T-helper 2 cell treated with Interferon-gamma antibody and Interleukin-4, amounts not matched to agents 100 ng/mL and 5 ng/mL, for 36 hours (primary cell): ENCODE measurements around the gene ZDHHC20. TPM values are rescaled to one million over a fixed set of nuclear protein-coding genes. Genes with fewer than 3 reads are reported as not detected.

Source experiments
- intact Hi-C: fragments of 100-400 bp; cut with micrococcal nuclease; formaldehyde crosslinking; loops from one replicate; pipeline ENCODE4 v1.15.1; 2023
- total RNA-seq: library from RNA; stranded (reverse); gene quantifications from 2 replicates; pipeline ENCODE4 v1.2.3, GENCODE V29; 2022

The ZDHHC20 gene
- total RNA-seq, 1 donor from 2014 or later: 86.1 TPM

DNA sequence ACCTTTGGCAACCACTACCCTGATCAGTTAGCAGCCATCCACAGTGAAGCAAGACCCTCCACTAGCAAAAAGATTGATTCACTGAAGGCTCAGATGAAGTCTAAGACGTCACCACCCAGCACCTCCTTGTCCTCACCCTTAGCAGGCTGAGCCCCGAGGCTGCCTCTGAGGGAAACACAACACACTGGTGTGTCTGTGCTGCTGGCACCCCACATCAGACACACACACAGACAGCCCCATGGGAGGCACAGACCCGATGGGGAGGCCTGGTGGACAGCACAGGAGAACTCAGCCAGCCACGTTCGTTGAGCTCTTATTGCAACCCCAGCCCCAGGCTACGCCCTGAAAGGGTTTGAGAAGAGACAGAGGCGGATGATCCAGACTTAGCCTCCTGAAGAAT is 94.7 kb downstream of the ZDHHC20 start:
- intact Hi-C loops: no loop called here

DNA sequence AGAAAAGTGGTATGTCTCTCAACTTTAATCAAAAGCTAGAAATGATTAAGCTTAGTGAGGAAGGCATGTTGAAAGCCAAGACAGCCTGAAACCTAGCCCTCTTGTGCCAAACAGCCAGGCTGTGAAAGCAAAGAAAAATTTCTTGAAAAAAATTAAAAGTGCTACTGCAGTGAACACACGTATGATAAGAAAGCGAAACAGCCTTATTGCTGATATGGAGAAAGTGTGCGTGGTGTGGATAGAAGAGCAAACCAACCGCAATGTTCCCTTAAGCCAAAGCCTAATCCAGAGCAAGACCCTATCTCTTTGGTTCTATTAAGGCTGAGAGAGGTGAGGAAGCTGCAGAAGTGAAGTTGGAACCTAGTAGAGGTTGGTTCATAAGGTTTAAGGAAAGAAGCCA is 96.4 kb downstream of the ZDHHC20 start:
- intact Hi-C loops: no loop called here

DNA sequence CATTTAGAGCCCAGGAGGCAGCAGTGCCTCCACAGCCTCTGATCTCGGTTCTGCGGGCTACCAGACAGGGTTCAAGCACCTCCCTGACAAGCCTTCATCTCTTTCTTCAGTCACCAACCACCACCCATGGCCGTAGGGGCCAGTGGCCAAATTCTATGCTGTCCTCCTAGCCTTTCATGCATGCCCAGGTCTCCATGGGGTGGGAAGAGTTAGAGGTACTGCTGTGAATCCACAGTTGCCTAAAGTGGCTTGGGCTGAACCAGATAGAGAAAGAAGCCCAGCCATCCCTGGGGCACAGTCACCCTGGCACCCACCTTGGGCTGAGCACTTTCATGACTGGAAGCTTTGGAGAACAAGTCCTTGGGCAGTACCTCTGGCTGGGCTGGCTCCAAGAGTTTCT is 97.4 kb downstream of the ZDHHC20 start:
- intact Hi-C loops: no loop called here

DNA sequence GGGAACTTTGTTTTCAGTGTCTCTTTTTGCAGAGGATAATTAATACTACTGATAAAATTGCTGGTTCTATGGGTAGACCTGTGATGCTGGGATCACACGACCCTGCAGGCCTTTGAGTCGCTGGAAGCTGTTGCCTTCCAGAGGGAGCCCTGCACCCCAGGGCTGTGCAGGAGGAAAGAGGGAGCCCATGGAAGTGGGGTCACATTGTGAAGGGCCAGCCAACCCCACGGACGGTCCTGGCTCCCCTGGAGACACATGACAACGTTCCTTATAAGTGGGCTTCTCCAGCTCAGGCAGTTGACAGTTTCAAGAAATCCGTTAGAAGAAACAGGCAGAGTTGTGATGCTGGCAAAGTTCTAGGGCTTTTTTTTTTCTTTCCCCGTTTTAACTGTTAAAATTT is 98.0 kb downstream of the ZDHHC20 start:
- intact Hi-C loops: no loop called here

DNA sequence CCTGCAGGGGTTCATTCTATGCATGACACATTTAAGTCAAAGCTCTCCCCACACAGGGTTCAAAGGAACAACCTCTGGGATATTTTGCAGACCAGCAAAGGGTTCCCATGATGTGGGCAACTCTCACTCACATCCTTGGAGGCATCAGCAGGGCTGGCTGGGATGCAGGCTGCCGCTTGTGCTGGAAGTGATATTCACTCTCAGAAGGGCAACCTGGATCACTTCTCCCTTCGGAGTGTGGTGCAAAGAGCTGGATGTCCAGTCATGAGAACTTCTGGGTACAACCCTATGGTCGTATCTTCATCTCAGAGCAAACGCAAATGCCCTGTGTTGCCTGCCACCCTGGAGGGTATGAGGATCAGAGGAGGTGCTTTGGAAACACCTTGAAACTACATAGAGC is 98.6 kb downstream of the ZDHHC20 start:
- intact Hi-C loops: no loop called here

DNA sequence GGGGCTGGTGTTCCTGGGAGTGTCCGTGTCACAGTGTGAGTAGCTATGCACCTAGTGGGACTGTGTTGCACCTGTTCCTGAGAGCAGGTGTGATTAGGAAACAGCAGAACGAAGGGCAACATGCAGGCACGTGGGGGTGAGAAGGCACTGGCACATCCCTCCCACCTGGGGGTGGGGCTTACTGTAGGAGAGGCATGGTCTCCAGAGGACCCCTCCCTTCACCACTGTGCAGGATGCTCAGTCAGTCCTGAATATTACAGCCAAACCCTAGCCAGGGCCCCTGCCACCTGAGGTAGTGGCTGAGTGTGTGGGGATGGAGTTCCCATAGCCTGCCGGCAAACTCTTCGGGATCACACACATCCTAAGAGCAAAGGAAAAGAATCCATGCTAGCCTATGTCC is 99.2 kb downstream of the ZDHHC20 start:
- intact Hi-C loops: no loop called here

DNA sequence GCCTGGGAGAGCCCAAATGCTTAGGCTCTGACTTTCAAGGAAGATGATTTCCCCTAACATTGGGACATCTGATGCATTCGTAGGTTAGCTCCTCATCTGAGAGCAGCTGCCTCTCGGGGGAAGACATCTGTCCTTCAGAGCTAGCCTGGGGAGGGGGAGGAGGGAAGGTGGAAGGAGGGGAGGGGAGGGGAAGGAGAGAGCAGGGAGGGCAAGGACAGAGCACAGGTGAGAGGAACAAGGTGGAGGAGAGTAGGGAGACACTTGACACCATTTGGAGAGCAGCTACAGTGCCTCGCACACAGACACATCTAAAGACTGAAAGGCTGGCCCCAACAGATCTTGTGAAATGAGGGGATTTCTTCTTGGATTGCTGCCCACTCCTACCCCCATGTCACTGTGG is 103.8 kb downstream of the ZDHHC20 start:
- intact Hi-C loops: no loop called here

DNA sequence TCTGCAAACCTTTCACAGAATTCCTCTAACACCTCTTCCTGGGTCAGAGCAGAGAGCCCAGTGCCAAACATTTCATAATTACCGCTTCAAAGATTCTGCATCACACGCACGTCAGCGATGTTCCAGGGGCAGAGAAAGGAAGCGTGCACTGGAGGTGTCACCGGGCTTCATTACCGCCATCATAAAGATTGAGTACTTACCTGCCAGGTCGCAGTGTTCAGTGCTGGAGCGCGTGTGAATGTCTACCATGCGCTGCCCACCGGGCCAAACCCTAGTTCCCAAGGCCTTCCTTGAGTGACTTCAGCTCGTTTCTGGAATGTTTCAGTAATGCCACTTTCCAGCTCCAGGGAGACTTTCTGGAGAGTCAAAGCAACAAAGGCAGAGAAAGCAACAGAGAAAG is 104.4 kb downstream of the ZDHHC20 start:
- intact Hi-C loops: no loop called here

DNA sequence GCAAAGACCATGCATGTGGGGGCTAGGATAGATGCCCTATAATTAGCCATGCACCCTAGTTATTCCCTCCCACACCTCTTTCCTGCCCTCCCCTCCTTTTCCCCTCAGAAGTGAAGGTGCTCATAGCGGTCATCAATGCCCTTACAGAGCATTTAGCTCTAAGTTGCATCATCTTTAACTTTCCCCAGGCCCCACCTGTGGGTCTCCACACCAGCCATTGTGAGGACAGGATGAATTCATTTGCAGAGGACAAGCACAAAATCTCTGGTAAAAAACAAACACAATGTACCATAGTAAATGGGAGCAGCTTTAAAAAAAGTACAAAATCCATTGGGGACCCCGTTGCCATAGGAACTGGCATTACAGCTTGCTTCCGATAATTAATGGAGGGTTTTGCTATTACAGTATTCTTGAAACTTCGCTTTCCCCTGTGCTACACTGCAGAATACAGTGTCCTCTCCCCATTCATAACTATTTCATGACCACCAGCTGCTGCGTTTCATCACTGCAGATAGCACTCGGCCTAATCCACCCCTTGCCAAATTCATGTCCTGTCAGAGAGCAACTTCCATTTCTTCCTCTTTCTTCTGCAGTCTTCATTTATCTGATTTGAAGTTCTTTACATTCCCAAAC is 110.5 kb downstream of the ZDHHC20 start:
- intact Hi-C loops: no loop called here

DNA sequence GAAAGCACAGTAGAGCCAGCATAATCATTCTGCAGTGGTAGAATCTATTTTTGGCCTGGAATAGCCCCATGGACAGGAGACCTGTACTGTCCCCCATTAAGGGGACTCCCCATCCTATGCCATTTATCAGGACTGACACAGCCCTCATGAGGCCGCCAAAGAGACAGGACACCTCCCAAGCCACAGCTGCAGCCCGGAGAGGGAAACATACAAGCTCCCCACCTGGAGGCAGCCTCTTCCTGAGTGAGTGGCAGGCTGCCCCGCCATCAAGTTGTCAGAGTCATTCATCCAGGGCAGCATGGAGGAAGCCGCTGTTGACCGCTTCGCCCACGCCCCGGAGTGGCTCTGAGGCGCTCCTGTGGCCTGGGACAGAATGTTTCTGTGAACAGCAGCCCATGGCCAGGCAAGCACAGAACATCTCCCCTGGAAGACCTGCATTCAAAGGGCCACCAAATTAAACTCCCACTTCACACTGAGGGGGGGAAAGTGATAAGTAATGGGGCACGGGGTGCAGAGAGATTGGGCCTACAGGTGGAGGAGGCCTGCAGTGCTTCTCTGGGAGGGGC is 111.3 kb downstream of the ZDHHC20 start:
- intact Hi-C loops: no loop called here

DNA sequence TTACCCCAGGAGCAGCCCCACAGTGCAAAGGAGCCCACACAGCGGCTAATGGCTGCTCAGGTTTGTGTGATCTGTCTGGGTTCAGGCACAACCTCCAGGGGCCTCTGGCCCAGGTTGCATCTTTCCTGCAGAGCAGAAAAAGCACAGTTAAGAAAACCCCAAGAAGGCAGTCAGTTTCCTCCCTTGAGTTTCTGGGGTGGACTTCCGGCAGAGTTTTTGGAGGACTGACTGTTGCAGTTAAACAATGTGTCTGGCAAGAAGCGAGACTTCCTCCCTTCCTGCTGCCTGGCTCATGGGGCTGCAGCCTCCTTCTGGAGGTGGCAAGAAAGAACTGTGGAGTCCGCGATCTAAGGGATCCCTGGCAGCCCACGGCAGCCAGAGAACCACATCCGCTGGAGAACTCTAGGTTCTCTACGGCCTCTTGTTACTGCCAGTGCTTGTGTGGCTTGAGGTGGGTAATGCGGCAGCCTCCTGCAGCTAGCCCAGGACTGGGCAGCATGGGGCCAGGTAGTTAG is 114.4 kb downstream of the ZDHHC20 start:
- intact Hi-C loops: no loop called here

DNA sequence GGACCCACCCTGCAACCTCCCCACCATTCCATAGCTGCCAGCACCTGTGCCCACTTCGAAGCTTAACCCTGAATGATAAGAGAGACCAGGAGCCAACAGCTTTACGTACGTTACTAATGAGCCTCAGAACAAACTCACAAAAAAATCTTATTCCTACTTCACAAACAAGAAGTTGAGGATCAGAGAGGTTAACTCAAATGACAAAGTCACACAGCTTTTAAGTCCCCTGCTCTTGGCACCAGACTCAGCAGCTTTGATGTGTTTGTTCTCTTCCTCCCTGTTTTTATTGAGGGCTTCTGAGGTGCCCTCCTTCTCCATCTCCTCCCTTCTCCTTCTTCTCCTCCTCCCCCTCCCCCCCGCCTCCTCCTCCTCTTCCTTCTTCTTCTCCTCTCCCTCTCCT is 115.4 kb downstream of the ZDHHC20 start:
- intact Hi-C loops: no loop called here

DNA sequence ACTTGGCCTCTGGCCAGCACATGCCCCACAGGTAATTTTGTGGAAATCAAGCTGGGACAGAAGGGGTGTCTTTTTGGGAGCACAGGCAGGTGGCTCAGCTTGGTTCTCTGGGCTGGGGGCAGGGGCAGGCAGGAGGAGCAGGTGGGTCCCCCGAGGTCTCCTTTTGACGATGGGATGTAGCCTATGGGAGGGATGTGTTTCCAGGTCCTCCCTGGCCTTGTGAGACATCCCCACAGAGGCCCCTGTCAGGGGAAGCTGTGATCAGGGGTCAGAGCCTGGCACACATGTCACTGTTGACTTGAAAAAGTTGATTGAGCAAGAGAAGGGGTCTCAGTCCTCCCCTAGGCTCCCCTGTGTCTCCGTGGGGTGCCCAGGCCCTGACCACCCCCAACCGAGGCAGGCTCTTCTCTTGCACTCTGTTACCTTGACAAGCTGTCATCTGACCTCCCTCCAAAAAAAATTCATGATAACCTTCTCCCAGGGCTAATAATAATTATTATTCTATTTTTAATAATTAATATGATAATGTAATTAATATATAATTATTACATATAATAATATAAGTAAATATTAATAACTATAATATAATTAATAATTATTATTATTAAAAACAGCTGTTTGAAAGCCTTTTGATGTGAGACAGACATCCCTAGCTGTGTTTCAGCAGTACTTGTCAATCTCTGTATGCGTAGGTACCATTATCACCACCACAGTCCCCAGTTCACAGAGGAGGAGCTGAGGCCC is 116.2 kb downstream of the ZDHHC20 start:
- intact Hi-C loops: no loop called here

DNA sequence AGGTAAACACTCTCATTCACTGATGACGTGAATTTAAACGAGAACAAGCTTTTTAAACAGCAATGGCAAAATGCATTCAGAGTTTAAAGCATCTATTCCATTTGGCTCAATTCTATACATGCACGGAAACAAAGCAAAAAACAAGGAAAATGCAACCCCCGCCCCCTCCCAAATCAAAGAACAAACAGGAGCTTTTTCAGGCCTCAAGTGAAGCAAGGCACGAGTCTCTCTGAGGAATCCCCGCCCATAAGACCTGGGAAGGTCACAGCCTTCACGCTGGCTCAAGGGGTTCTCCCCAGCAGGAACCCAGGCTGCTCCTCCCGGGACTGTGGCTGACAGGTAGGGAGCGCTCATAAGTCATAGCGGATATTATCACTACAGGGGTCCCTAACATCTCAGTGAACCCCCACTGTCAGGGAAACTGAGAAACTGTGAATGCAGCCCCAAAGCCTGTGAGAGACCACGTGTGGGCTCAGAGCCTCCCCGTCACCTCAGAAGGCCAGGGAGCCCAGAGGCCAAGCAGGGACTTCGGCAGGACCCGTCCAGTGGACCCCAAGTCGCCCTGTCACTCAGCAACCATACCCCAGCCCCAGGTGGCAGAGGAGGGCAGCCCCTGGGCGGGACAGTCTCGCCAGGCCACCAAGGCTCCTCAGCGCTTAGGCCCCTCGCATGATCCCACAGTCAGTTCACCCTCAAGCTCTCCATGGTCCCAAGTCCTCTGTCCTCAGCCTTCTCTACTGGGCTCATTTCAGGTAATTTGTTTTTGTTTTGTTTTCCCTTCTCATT is 117.3 kb downstream of the ZDHHC20 start:
- intact Hi-C loops: no loop called here

DNA sequence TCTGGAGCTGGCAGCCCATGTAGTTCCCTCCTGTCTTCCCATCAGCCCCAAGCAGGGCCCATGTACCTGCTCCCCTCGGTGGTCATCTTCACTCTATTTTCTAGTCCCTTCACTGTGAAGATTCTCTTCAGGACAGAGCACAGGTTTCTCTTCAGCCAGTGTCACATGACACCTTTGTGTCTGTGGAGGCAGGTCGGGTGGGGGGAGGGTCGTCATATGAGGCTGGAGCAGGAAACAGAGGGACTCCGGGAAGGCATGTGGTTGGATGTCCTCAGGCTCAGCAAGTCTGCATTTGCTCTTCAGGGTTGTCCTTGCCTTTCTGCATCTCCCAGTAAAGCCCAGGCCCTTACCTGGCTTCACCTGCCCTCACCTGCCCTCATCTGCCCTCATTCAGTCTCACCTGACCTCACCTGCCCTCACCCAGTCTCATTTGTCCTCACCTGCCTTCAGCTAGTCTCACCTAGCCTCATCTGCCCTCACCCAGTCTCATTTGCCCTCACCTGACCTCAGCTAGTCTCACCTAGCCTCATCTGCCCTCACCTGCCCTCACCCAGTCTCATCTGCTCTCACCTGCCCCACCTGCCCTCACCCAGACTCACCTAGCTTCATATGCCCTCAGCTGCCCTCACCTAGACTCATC is 120.3 kb downstream of the ZDHHC20 start:
- intact Hi-C loops: no loop called here

DNA sequence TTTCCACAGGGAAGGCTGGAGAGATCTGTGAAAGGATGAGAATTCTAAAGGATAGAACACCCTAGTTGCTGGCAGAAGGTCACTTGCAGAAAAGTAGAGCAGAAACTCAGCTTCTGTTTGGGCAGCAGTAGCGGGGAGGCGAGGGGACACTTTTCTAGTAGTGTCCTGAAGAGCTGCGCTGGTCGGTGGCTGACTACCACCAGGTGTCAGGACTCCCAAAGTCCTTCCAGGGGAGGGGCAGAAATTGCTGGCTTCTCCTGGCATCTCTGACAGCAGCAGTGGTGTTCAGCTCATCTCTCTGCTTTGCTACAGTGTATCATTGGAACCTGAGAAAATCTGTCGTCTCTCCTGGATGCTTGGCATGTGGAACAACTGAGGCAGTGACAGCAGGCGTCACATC is 120.9 kb downstream of the ZDHHC20 start:
- intact Hi-C loops: no loop called here

DNA sequence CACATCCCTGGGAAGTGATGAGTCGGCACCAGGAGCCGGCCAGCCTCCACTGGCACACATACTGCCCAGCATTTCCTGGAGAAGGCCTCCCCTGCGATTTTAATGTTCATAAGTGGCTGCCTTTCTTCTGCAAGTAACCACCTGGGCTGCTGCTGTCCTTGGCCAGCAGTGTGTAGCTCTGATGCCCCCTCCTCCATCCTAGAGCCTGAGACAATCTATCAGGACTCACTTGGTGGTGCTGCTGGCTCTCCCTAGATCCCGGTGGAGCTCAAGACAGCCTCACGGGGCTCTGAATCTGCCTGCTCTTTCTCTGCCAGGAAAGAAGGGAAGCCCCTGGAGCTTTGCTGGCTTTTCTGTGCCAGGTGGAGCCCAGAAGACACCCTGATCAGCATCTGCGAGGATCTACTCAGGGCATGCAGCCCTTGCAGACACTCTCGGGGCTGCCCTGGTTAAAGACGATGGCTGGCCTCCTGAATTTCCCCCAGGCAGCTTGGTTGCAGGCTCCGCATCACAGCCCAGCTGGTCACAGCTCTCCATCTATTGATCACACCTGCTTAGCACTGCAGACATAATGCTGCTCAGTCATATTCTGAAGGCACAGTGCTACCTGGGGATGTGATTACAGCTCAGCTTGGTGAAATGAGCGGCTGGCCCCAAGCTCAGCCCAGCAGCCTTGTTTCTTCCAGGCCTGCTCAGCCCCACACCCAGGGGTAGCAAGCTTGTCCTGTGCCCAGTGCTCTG is 122.3 kb downstream of the ZDHHC20 start:
- intact Hi-C loops: no loop called here

DNA sequence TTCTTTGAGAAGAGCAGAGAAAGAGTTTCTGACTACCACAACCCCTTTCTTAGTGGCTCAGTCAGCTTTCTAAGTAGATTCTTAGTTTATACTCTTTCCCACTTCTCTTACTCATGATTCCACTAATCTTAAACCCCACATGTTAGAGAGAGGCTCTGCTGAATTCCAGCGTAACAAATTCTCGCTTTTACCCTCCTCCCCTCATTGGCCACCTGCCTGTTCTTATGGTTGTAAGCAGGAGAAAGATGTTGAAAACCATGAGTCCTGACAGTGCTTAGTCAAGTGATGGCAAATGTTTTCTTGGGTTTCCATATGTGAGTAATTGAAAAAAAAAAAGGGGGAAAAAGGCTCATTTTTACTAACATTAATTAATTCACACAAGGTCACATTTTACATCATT is 125.9 kb downstream of the ZDHHC20 start:
- intact Hi-C loops: no loop called here

DNA sequence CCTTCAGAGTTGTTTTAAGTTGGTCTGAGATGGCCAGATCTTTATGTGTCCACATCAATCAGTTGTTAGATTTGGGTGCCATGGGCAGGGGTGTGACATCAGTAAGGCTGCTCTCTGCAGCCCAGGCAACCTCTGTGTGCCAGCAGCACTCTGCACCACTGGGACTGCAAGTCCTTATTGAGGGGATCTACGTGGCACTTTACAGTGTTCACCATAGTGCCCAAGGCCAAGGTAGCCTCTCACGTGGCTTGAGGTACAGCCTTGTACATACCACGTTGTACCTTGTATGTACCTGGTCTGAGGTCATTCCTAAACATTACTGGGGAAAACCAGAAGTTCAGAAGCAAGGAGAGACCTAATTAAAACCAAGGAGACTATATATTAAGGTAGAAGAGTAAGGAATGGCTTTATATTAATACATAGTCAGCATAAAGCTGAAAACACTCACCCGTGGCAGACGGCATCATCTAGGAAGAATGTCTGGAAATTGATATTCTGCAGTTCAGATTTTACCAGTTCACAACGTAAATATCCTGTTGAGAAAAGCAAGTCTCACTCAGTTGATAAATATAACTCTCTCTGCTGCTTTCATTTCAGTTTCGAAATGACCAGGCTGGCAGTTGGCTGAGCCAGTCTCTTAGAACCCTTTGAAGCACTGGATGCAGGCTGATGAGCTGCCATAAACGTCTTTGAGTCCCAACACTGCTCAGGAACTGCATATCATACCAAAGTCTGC is 128.8 kb downstream of the ZDHHC20 start:
- intact Hi-C loops: no loop called here

DNA sequence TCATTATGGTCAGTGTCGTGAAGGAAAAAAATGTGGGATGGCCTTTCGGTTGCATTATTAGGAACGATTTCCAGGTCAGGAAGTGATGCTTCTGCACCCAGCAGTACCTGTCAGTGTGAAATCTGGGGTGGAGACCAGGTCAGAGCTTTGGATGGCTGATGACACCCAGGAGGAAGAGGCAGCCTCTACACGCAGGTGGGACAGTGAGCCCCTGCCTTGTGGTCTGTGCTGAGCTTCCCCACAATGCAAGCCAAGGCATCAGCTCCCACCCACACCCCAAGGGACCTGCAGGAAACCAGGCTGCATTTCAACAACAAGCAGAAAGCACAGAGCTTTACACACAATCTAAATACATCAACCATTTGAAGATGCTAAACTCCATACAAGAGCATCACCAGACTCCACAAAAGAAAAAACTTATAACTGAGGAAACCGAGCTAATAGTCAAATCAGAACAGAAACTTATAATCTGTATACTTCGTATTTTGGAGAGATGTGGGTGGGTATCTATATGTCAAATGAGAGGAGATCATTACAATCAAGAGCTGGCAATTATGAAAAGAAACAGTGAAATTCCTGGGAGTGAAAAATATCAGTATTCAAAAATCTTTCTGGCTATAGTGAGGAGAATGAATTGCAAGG is 130.1 kb downstream of the ZDHHC20 start:
- intact Hi-C loops: no loop called here
